GM12873 (cell line): Measurements from ENCODE around the gene PSMA5.

Source experiments
- CTCF ChIP-seq: IDR thresholded peaks from 2 replicates; pipeline ENCODE4 v1.5.1; 2012; ENCODE audit warnings: low read depth, mild to moderate bottlenecking, moderate library complexity, low read length, control low read depth; ENCODE audit not compliant: insufficient read depth; ENCODE audit errors: missing control alignments

PSMA5 gene

GRCh38 chr1:109426281-109427170 lies at the start of gene PSMA5:
Gene PSMA5, minus strand, starts transcription at chr1:109426448. Its CDS starts 118 bp downstream, at chr1:109426330.
- no peak for TF ChIP-seq CTCF

GRCh38 chr1:109475261-109475660 lies 49.0 kb upstream of the PSMA5 start:
- no peak for TF ChIP-seq CTCF

- no peak for TF ChIP-seq CTCF
These were observed 48.4 kb upstream of the PSMA5 start for GRCh38 chr1:109474697-109475096.

GRCh38 chr1:109472779-109473178 lies 46.5 kb upstream of the PSMA5 start:
- no peak for TF ChIP-seq CTCF

- TF ChIP-seq CTCF = no peak
These were observed 44.0 kb upstream of the PSMA5 start for GRCh38 chr1:109470245-109470644.

GRCh38 chr1:109468903-109469302 lies 42.7 kb upstream of the PSMA5 start:
- TF ChIP-seq CTCF = no peak

GRCh38 chr1:109468061-109468460 lies 41.8 kb upstream of the PSMA5 start:
- no peak for TF ChIP-seq CTCF
